ENCODE measurements around the gene GAST.

GAST gene

DNA sequence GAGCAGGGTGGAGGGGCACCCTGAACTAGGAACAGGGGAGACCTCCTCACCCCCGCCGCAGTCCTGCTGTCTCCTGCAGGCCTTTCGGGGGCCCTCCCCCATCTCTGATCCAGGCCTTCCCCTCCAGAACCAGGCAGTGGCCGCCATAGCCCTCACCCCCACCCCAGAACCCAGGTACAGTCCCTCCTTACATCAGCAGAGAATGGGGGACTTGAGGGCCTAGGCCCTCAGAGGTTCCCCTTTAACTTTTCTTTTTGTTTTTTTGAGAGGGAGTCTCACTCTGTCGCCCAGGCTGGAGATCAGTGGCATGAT lies 26.6 kb downstream of the GAST start:
- DNase-seq (ENCODE audit: low read depth in 2 of 2, low spot score in 1 of 2), result no peak

DNA sequence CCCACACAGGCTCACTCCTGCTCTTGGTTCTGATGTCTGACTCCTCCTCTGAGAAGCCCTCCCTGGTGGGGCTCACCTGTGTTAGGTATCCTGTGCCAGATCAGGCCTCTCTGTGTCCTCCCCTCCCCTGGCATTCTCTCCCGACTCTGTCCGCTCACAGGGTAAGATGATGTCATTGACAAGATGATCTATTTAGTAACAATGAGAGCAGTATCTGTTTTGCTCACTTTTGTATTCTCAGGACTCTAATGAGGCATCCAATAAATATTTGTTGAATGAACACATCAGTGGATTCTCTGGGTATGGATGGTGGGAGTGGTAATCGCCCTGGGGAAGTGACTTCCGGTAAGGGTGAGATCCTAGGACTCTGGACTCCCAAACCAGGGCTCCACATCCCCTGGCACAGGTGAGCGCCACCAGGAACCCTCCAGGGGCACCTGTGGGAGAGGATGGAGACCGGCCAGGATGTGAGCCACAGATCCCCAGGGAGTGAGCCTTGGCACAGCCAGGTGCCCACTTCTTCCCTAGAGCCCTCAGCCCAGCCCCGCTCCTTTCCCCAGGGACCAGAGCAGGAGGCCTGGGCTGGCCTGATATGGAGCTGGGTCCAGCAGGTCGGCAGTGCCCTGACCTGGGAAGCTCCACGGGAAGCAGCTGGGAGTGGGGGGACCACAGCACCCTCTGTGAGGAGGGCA lies 27.7 kb downstream of the GAST start:
- DNase-seq (ENCODE audit: low read depth in 2 of 2, low spot score in 1 of 2), result no peak

DNA sequence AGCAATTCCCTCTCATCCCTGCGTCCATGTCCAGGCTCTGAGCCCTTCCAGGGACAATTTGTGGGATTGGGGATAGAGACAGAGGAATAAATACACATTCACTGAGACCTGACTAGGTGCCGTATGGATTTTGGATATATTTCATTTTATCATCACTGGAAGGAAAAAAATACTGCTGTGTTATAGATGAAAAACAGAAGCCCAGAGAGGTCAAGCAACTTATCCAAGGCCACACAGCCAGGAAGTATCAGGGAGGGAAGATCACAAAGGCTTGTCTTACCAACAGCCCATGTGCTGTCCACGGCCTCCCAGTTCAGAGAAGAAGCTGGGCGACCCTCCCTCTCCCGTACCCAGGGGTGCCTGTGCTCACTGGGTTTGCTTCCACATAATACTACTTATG lies 28.4 kb downstream of the GAST start:
- no peak for DNase-seq (ENCODE audit: low read depth in 2 of 2, low spot score in 1 of 2)

DNA sequence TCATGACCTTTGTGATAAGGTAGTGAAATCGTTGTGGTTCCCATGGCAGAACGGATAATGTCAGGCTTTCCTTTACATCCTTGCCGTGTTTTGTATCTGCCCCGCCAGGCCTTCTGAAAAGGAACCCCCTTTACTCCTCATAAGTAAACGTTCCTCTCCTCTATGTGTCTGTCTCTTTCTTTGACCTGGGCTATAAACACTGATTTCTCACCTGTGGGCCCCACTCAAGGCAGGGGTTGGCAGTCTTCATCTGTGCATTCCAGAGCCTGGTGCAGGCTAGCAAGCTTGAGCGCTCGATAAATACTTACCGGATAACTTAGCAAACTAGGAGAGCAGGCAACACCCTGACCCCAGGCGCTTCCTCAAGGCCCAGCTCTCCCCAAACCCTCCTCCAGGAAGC lies 29.6 kb downstream of the GAST start:
- no peak for DNase-seq (ENCODE audit: low read depth in 2 of 2, low spot score in 1 of 2)

DNA sequence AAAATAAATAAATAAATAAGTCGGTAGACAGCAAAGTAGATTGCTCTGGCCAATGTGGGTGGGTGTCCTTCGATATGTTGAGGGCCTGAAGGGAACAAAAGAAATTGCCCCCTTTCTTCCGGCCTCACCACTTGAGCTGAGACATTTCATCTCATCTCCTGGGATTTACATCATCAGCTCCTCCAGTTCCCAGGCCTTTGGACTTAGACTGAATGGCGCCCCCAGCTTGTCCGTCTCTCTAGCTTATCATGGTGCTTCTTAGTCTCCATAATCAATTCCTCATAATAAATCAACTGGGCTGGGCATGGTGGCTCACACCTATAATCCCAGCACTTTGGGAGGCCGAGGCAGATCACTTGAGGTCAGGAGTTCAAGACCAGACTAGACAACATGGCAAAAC lies 36.1 kb downstream of the GAST start:
- DNase-seq (ENCODE audit: low read depth in 2 of 2, low spot score in 1 of 2), result no peak

DNA sequence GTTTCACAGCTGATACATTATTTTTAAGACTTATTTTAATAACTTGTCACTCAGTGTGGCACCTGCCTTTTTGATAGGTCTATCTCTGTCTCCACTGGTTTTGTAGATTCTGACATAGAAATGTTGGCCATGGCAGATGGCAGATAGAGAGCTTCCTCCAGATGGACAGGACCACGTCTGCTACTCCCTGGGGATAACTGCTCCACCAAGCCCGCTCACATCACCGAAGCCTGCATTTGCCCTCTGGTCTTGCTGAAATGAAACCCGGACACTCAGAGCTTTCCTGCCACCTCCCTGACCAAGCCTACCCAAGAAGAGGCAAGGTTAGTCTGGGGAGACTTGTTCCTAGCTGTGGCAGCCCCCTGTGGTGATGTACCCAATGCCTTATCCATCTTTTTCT lies 38.7 kb downstream of the GAST start:
- DNase-seq (ENCODE audit: low read depth in 2 of 2, low spot score in 1 of 2), result no peak

DNA sequence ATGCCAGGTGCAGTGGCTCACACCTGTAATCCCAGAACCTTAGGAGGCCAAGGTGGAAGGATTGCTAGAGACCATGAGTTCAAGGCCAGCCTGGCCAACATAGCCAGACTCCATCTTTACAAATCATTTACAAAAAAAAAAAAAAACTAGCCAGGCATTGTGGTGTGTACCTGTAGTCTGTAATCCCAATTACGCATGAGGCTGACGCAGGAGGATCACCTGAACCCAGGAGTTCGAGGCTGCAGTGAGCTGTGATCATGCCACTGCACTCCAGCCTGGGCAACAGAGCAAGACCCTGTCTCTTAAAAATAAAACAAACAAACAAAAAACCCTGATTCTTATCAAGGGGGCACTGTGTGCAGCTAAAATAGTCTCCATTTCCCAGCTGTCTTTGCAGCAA lies 39.2 kb downstream of the GAST start:
- DNase-seq (ENCODE audit: low read depth in 2 of 2, low spot score in 1 of 2), result no peak

DNA sequence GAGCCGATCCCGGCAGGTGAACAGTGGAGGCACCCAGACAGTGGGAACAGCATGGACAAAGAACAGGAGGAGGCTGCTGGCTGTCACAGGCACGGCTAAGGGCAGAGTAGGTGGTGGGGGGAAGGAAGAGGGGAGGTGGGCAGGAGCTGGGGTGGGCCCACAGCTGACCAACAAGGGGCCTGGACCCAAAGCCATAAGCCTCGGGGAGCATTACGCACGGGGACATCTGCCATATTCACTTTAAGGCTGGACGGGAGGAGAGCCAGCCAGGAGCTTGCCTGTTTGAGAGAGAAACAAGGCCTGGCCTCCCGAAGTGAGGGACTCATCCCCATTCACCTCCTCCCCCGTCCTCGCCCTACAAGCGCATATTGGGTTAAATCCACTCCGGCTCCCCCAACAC lies 41.9 kb downstream of the GAST start:
- DNase-seq (ENCODE audit: low read depth in 2 of 2, low spot score in 1 of 2), result no peak

DNA sequence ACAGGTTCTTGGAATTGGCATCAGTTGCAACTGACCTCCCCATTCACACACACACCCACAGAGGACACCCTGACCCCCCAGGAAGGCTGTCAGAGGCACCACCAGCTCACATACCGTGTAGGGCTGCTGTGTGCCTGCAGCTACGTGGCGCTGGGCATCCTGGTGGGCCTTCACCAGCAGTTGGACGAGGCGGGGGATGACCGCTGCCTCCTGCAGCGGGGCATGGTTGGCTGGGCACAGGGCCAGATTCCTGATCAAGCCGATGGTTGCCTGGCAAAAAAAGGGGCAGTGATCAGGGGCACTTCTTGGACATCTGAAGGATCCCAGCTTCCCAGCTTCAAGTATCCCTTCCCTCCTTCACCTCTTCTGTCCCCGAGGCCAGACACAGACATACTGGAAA lies 46.5 kb downstream of the GAST start:
- DNase-seq (ENCODE audit: low read depth in 2 of 2, low spot score in 1 of 2), result no peak

DNA sequence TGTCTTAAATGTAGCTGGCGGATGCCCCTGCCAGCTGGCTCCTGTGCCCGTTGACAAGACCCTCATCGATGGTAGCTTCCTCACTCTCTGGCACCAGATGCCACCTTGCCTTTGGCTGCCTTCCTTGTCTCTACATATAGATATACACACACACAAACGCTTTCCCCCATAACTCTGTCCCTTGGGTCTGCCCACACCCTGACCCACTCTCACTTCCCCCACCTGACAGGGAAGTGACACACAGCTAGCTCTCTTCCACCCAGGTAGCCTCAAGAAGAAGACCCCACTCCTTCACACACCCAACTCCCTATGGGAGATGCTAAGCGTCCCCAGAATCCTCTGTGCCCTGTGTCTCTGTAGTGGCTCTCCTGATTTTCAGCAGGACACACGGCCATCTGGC lies 48.7 kb downstream of the GAST start:
- DNase-seq (ENCODE audit: low read depth in 2 of 2, low spot score in 1 of 2), result no peak

DNA sequence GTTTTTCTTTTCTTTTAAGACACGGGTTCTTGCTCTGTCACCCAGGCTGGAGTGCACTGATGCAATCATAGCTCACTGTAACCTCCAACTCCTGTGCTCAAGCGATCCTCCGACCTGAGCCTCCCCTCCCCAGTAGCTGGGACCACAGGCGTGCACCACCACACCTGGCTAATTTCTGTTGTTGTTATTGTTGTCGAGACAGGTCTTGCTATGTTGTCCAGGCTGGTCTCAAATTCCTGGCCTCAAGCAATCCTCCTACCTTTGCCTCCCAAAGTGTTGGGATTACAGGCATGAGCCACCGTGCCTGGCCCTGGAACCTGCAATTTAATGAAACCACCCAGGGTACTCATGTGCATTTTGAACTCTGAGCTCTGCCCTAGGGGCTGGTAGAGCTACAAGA lies 50.3 kb downstream of the GAST start:
- no peak for DNase-seq (ENCODE audit: low read depth in 2 of 2, low spot score in 1 of 2)

DNA sequence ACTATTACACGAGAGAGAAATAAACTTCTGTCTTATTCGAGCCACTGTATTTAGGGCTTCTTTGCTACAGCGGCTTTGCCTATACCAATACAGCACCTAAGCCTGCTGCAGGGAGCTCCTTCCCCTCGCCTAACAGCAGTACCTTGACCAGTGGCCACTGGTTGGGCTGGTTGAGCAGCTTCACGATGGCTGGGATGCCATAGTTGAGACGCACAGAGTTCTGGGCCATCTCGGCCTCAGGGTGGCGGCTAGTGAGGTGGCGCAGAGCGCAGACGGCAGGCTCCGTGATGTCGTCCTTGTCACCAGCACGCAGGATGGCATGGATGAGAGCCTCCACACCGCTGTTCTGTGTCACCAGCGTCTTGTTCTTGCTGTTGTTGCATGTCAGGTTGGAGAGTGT lies 50.7 kb downstream of the GAST start:
- DNase-seq (ENCODE audit: low read depth in 2 of 2, low spot score in 1 of 2), result no peak

DNA sequence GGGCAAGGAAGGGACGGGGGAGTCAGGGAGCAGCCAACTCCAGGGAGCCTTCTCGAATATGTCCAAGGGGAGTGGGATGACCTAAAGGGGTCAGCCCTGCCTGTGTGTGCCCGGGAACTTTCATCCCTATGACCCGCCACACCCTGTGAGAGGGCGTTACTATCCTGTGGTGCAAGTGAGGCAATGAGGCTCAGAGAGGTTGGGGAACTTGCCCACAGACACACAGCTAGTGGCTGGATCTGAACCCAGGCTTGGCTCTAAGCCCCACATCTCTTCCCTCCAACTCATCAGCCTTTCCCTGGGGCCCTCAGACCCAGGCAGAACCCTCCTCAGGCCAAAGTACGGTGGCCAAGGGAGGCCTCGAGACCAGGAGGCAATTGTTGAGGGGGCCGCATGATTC lies 51.2 kb downstream of the GAST start:
- DNase-seq (ENCODE audit: low read depth in 2 of 2, low spot score in 1 of 2), result no peak
